ENCODE data around the gene CFAP73. TPM values are rescaled to one million over a fixed set of nuclear protein-coding genes. Genes with fewer than 3 reads are reported as not detected.

The CFAP73 gene
- polyA plus RNA-seq, 3 donors: 0.14 TPM; not detected in 2

DNA sequence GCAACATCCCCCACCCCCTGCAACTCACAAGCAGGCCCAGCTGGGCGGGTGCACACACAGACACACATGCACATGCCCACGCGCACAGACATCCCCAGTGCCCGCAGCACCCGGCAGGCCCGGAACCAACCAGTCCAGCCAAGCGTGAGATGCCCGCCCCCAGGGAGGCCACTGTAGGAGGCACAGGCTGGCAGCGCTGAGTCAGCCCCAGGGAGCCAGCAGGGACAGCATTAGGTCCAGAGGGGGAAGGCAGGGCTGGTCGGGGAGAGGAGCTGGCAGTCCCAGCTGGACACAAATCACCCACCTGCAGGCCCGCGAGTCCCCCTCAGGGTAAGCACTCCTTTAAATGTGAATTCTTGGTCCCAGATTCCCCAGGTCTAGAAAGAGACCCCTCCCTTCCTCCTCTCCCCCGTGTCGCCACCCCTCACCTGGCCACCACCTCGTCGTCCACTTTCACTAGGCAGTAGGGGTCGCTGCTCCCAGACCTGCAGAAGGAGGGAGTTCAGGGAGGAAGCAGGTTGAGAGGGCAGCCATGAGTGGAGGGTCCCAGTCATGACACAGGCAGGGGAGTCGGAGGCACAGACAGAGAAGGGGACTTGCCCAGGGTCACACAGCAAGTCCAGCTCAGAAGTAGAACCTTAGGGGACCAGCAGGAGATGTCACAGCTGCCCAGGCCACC, 18.9 kb upstream of the CFAP73 start:
- Histone ChIP-seq H3K4me3 (replicated peaks in 1 of 3; ENCODE audit: low read depth in 2 of 3, low read length in 3 of 3) (no peak overlapping the region), H2AFZ (ENCODE audit: insufficient read depth, low read depth, low read length, poor library complexity, severe bottlenecking) (no peak overlapping the region), H3K27ac (ENCODE audit: low read depth in 1 of 2, low read length in 2 of 2) (no peak overlapping the region), H3K27me3 (ENCODE audit: control insufficient read depth in 2 of 2, insufficient read depth in 2 of 2, low read length in 2 of 2) (peaks cover 0 to 15% of the 10 kb centered on the region in 2 donors), H3K4me2 (replicated peaks; ENCODE audit: extremely low read depth, low read length, poor library complexity, severe bottlenecking) (no peak overlapping the region), H3K9me3 (replicated peaks in 1 of 2; ENCODE audit: control insufficient read depth in 1 of 2, insufficient read depth in 1 of 2, low read length in 2 of 2) (no peaks in the 10 kb centered on the region), H3K79me2 (ENCODE audit: insufficient read depth, low read length) (no peaks in the 10 kb centered on the region), H3K4me1 (ENCODE audit: control insufficient read depth in 1 of 2, insufficient read depth in 2 of 2, low read length in 2 of 2) (peaks cover 0 to under 1% of the 10 kb centered on the region in 2 donors), H3K9ac (ENCODE audit: insufficient read depth, low read length, poor library complexity, severe bottlenecking) (no peak overlapping the region), H3K36me3 (replicated peaks in 1 of 2; ENCODE audit: control insufficient read depth in 1 of 2, insufficient read depth in 2 of 2, low read length in 2 of 2) (no peaks in the 10 kb centered on the region), H4K20me1 (ENCODE audit: insufficient read depth, low read length) (no peaks in the 10 kb centered on the region)
- no peak for DNase-seq
- Mint-ChIP-seq H3K36me3 (no peaks in the 10 kb centered on the region), H3K27me3 (ENCODE audit: low read depth in 3 of 3) (peaks cover 18 to 44% (median 19%) of the 10 kb centered on the region in 3 donors), H3K4me3 (no peak overlapping the region), H3K4me1 (peaks cover 5% of the 10 kb centered on the region), H3K27ac (peak overlapping the region in 2 of 7 donors; percentile 9 to 69), H3K9me3 (peaks cover 0 to 3% (median 0%) of the 10 kb centered on the region in 7 donors)
- WGBS (ENCODE audit: insufficient coverage): 80% methylated on average over 10 of the region's 18 CpGs
- intact Hi-C loops (cut with micrococcal nuclease): no loop called here
- TF ChIP-seq, protein P1, sequence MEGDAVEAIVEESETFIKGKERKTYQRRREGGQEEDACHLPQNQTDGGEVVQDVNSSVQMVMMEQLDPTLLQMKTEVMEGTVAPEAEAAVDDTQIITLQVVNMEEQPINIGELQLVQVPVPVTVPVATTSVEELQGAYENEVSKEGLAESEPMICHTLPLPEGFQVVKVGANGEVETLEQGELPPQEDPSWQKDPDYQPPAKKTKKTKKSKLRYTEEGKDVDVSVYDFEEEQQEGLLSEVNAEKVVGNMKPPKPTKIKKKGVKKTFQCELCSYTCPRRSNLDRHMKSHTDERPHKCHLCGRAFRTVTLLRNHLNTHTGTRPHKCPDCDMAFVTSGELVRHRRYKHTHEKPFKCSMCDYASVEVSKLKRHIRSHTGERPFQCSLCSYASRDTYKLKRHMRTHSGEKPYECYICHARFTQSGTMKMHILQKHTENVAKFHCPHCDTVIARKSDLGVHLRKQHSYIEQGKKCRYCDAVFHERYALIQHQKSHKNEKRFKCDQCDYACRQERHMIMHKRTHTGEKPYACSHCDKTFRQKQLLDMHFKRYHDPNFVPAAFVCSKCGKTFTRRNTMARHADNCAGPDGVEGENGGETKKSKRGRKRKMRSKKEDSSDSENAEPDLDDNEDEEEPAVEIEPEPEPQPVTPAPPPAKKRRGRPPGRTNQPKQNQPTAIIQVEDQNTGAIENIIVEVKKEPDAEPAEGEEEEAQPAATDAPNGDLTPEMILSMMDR (IDR thresholded peaks at IDR 0.05): peak; percentile 11

DNA sequence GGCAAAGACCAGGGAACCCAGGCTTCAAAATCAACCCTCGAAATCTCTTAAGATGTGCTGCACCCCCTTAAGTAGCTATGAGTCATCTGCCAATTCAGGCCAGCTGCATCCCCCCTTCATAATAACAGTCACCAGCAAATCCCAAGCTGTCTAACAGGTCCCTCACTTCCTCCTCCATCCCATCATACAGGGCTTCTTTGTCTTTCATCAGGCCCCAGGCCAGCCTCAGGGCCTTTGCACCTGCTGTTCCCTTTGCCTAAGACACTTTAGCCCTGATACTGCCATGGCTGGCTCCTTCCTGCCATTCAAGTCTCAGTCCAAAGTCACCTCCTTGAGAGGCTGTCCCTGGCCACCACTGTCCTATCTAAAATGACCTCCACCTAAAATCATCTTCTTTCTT, 18.0 kb upstream of the CFAP73 start:
- whole genome bisulfite sequencing (ENCODE audit: insufficient coverage): 94% methylated on average over 1 of the region's 1 CpG
- peaks cover 24 to 52% (median 28%) of the 10 kb centered on the region in 3 donors for H3K27me3 Mint-ChIP-seq (ENCODE audit: low read depth in 3 of 3)
- Histone ChIP-seq H3K9ac (ENCODE audit: insufficient read depth, low read length, poor library complexity, severe bottlenecking) (no peak overlapping the region), H3K27me3 (ENCODE audit: control insufficient read depth in 2 of 2, insufficient read depth in 2 of 2, low read length in 2 of 2) (peaks cover 0 to 23% of the 10 kb centered on the region in 2 donors), H3K4me1 (ENCODE audit: control insufficient read depth in 1 of 2, insufficient read depth in 2 of 2, low read length in 2 of 2) (peaks cover 7 to 10% of the 10 kb centered on the region in 2 donors), H3K4me3 (replicated peaks in 1 of 3; ENCODE audit: low read depth in 2 of 3, low read length in 3 of 3) (no peak overlapping the region), H3K79me2 (ENCODE audit: insufficient read depth, low read length) (no peaks in the 10 kb centered on the region), H3K4me2 (replicated peaks; ENCODE audit: extremely low read depth, low read length, poor library complexity, severe bottlenecking) (no peak overlapping the region), H3K36me3 (replicated peaks in 1 of 2; ENCODE audit: control insufficient read depth in 1 of 2, insufficient read depth in 2 of 2, low read length in 2 of 2) (no peaks in the 10 kb centered on the region), H3K9me3 (replicated peaks in 1 of 2; ENCODE audit: control insufficient read depth in 1 of 2, insufficient read depth in 1 of 2, low read length in 2 of 2) (no peaks in the 10 kb centered on the region), H4K20me1 (ENCODE audit: insufficient read depth, low read length) (no peaks in the 10 kb centered on the region), H2AFZ (ENCODE audit: insufficient read depth, low read depth, low read length, poor library complexity, severe bottlenecking) (no peak overlapping the region), H3K27ac (ENCODE audit: low read depth in 1 of 2, low read length in 2 of 2) (no peak overlapping the region)
- H3K36me3 Mint-ChIP-seq: no peaks in the 10 kb centered on the region
- peak overlapping the region in 1 of 7 donors; percentile 33 for H3K27ac Mint-ChIP-seq
- peaks cover 0 to 6% (median 0%) of the 10 kb centered on the region in 7 donors for H3K9me3 Mint-ChIP-seq
- no peak overlapping the region for H3K4me3 Mint-ChIP-seq
- H3K4me1 Mint-ChIP-seq: peaks cover 13% of the 10 kb centered on the region
- TF ChIP-seq, protein P1 (IDR thresholded peaks at IDR 0.05): no peak
- intact Hi-C loops (cut with micrococcal nuclease): no loop called here
- no peak for DNase-seq

Measured in CD14-positive monocyte (primary cell).